ENCODE data around the gene SPG11. TPM values are rescaled to one million over a fixed set of nuclear protein-coding genes. Genes with fewer than 3 reads are reported as not detected.

Gene SPG11
- total RNA-seq, 1 experiment from 2014 or later = 38.3 TPM

DNA sequence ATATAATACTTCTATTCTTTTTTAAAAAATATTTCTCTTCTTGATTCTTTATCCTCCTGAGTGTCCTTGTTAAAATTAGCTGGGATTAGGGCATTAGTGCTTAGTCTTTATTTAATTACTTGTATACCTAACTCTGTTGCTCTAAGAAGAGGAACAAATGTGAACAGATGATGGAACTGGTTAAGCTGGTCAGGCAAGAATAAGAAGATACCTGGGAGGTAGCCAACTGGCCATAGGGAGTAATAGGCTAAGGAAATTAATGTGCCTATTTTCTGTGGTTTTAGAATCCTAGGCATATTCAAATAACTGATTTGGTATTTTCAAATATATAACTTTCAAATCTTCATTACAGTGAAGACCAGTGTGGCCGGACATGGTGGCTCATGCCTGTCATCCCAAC lies 72.1 kb downstream of the SPG11 start:
- H3K9me3 Mint-ChIP-seq = no peaks in the 10 kb centered on the region

More for the DNA sequence above, 72.1 kb downstream of the SPG11 start:
- Histone ChIP-seq H3K27ac (ENCODE audit: insufficient read length, low read depth, low read length) (no peak overlapping the region), H2AFZ (ENCODE audit: low read length) (no peak overlapping the region), H3K56ac (ENCODE audit: insufficient read length, low read depth, low read length) (no peak overlapping the region), H3K9me3 (ENCODE audit: control insufficient read depth, low read depth, low read length) (no peaks in the 10 kb centered on the region), H3K27me3 (ENCODE audit: insufficient read depth, low read length) (no peaks in the 10 kb centered on the region), H4K20me1 (ENCODE audit: control insufficient read depth, insufficient read depth, insufficient read length) (no peaks in the 10 kb centered on the region), H4K91ac (ENCODE audit: insufficient read length, low read depth, low read length) (no peak overlapping the region), H3K23ac (ENCODE audit: insufficient read length, low read depth, low read length) (no peak overlapping the region), H4K8ac (replicated peaks; ENCODE audit: insufficient read length, low read depth, low read length) (no peak overlapping the region), H3K9ac (ENCODE audit: extremely low read depth, insufficient read length, low read length) (no peak overlapping the region), H2BK120ac (ENCODE audit: low read depth, low read length, poor library complexity, severe bottlenecking) (no peak overlapping the region), H2AK5ac (ENCODE audit: insufficient read length, low read length) (no peak overlapping the region), H2BK5ac (ENCODE audit: insufficient read length, low read length) (no peak overlapping the region), H2BK20ac (ENCODE audit: low read depth, low read length, poor library complexity, severe bottlenecking) (no peak overlapping the region), H2BK15ac (ENCODE audit: low read depth, low read length) (no peak overlapping the region), H3K23me2 (ENCODE audit: insufficient read length, low read depth, low read length, poor library complexity, severe bottlenecking) (no peaks in the 10 kb centered on the region), H3K14ac (ENCODE audit: insufficient read depth, low read length) (no peak overlapping the region), H3K79me1 (ENCODE audit: insufficient read depth, low read depth, low read length, poor library complexity, severe bottlenecking) (no peaks in the 10 kb centered on the region), H3K4me2 (ENCODE audit: insufficient read depth, insufficient read length, low read length) (no peak overlapping the region), H3K4ac (ENCODE audit: low read depth, low read length) (no peak overlapping the region), H3K79me2 (ENCODE audit: insufficient read depth, low read length) (no peaks in the 10 kb centered on the region), H2BK12ac (ENCODE audit: insufficient read length, low read depth, low read length) (no peak overlapping the region), H4K5ac (ENCODE audit: insufficient read length, low read depth, low read length) (no peak overlapping the region), H3K18ac (ENCODE audit: insufficient read length, low read depth, low read length) (no peak overlapping the region), H3K4me1 (ENCODE audit: insufficient read depth, low read length) (no peaks in the 10 kb centered on the region), H3T11ph (ENCODE audit: low read length) (no peak overlapping the region)
- no peaks in the 10 kb centered on the region for H3K27me3 Mint-ChIP-seq (ENCODE audit: low read depth)
- H3K27ac Mint-ChIP-seq = no peak overlapping the region
- TF ChIP-seq, protein P1, sequence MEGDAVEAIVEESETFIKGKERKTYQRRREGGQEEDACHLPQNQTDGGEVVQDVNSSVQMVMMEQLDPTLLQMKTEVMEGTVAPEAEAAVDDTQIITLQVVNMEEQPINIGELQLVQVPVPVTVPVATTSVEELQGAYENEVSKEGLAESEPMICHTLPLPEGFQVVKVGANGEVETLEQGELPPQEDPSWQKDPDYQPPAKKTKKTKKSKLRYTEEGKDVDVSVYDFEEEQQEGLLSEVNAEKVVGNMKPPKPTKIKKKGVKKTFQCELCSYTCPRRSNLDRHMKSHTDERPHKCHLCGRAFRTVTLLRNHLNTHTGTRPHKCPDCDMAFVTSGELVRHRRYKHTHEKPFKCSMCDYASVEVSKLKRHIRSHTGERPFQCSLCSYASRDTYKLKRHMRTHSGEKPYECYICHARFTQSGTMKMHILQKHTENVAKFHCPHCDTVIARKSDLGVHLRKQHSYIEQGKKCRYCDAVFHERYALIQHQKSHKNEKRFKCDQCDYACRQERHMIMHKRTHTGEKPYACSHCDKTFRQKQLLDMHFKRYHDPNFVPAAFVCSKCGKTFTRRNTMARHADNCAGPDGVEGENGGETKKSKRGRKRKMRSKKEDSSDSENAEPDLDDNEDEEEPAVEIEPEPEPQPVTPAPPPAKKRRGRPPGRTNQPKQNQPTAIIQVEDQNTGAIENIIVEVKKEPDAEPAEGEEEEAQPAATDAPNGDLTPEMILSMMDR (conservative IDR thresholded peaks at IDR 0.05) = no peak
- DNase-seq = no peak
- no CpG with 5 or more reads among the region's 1 CpG for WGBS (ENCODE audit: extremely low coverage, insufficient read length, low lambda C conversion rate)
- no peak overlapping the region for H3K4me3 Mint-ChIP-seq
- H3K4me1 Mint-ChIP-seq = no peaks in the 10 kb centered on the region
- H3K36me3 Mint-ChIP-seq (ENCODE audit: insufficient read depth in 1 of 3, low read depth in 3 of 3) = peaks cover 14 to 61% (median 59%) of the 10 kb centered on the region in 3 experiments; a peak in 6 of 7 replicates
